HG02885 (cell line): ENCODE data around the gene RAD51AP2.

Experiments
- ATAC-seq: cut with Tn5 transposase; IDR thresholded peaks from one replicate; pipeline ENCODE4 v1.9.1; 2021; ENCODE audit warnings: mild to moderate bottlenecking; ENCODE audit not compliant: unreplicated experiment, poor library complexity

The RAD51AP2 gene

DNA sequence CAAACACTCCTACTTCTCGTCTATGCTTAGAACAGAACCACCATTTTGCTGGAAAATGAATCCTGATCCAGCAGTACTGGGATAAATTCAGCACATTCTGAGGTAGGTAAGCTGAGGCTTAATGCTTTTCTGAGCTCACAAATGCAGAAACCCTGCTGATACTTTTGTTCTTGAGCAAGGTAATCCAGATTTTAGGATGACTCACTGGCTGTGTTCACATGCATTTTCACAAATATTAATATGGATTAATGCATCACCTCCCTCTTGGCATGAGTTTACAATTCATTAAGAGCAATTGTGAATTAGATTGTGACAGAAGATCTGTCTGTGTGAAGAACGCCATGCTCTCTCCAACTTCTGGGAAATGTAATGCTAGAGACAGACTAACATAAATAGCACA, 42.2 kb downstream of the RAD51AP2 start:
- no peak for ATAC-seq

- ATAC-seq, result no peak
Measured at GRCh38 chr2:17475286-17475685, 43.0 kb downstream of the RAD51AP2 start.

DNA sequence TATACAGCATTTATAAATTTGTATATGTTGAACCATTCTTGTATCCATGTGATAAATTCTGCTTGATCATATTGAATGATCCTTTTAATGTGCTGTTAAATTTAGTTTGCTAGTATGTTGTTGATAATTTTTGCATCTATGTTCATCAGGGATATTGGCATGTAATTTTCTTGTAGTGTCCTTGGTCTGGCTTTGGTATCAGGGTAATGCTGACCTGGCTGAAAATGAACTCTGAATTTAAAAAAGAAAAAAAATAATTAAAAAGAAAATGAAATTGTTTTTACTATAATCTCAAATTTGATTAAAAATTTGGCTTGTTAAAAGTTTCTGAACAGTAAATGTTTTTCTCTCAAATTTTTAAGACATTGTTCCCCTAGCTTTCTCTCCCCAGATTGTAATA, 46.3 kb downstream of the RAD51AP2 start:
- no peak for ATAC-seq

DNA sequence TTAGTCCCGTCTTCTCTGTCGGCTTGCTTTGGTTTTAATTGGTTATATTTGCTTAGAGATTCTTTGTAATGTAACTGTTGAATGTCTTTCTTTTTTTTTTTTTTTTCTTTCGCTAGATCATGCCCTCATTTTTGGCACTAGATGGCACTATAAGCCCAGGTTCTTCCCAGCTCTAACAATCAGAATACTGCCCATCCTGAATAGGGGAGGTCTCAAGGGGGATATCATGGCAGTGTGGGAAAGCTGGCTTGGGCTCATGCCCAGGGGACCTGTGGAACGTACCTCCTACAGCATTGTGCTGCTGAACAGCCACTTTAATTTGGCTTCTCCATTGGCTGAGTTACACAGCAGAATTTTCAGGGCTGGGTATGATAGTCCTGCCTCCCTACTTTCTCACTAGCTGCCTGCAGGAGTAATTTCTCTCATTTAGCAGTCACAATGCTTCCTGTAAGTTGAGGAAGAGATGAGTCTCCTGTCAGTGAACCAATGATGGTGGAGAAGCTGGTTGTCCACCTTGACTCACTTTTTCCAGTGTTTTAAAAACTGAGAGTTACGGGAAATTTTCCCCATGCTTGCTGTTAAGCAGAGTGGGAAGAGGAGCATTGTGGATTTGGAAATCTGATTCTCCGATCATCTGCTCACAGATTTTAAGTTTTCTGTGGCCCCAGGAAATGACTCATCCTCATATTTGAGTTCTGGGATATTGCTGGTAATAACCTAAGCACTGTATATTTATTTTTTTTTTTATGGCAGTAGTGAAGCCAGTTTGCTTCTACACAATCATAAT, 47.2 kb downstream of the RAD51AP2 start:
- ATAC-seq, result no peak

DNA sequence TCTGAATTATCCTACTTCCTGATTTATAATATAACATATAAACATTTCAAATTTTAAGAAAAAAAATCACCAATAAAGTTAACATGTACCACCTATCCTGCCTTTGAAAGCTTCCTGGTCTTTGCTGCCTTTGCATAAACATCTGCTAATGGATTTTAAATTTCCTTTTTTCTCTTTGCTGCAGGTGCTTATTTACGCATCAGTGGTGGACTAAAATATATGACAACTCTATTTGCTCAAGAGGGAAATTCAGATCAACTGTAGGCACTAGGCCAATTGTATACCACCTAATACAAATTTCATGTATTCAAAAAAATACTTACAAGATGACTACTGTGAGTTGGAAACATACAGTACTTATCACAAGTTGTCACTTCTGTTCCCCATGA, 57.2 kb downstream of the RAD51AP2 start:
- ATAC-seq, result no peak
